NCI-H524 (cell line): ENCODE results near the gene TRIM43B.
"Not testable (repeated sequence)": the region's sequence is repeated elsewhere in the genome, so short reads cannot be mapped to it uniquely, and the experiment has no call there.

Source experiments
- DNase-seq, 2 experiments: peaks; one replicate each; lab custom pipeline; 2025; lab: John Stamatoyannopoulos, UW

Gene TRIM43B

GRCh38 chr2:95433973-95434372, 50.6 kb downstream of the TRIM43B start:
- DNase-seq = not testable (repeated sequence)

DNA sequence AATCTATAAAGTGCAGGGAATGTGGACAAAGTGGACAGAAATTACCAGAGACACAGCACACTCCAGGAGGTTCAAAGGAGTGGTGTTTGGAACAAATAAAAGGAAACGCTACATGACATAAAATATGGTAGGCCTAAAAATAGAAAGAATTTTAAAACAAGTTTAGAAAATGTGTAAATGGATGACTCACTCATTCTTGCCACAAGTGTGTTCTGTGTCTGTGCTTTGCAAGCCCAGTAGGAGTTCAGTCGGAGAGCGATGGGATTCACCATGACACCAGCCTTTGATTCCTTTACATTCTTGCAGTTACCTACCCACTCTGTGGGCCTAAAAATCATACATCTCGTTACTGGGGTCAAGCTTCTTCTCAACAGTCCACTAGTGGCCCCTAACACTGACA, 51.2 kb downstream of the TRIM43B start:
- not testable (repeated sequence) for DNase-seq

DNA sequence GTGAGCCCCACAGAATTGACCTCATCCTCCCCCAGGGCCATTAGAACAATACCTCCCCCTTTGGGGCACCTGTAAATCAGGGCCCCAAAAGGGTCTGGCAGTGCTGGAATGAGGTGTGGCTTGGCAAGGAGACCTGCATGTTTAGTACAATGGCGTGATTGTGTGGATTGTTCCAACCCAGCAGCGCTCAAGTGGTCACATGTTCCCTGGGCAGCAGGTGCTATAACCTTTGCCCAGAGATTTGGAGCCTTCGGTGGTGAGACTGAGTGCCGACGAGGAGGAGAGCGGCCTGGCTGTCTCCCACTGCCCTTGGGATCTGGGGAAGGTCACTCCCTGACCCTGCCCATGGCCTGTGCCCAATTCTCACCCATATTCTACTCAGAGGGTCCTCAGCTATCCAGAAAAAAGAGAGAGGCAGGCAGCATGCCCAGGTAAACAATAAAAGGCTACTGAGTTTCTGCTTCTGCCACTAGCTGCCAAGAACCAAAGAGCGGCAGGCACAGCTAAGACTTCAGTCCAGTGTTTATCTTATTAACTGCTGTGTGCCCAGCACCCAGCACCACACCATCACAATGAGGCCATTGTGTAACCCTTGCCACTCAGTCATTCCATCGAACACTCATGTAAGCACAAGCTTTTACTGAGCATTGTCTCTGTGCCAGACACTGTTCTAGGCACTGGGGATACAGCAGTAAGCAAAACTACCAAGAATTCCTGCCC, 54.6 kb downstream of the TRIM43B start:
- DNase-seq = not testable (repeated sequence)

DNA sequence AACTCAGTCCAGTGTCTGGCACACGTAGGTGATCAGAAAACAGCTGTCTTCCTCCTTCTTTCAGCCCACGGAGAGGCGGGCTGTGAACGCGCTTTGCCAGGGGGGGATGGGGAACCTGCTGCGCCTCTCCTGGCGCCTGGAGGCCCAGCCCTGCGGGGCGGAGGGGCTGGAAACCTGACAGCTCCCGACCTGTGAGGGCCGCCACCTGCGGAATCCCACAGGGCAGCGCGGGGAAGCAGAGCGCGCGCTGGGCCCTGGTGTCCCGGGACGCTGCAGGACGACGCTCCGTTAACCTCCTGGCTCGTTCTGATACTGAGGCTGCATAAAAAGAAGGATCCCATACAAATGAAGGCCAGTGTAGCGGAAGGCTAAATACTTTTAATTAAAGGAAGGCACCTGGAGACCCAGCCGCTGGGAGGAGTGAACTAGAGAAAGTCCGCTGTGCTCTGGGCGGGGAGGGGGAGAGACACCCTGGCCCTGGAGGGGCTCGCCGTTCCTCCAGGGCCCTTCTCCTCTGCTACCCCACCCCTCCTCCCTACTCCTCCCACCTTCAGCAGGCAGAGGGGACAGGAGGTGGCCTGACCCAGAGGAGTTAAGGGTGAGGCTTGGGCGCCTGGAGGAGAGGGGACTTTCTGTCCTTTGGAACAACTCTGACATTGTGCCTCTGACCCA, 57.2 kb downstream of the TRIM43B start:
- not testable (repeated sequence) for DNase-seq
